Kidney (tissue), 14 donors: ENCODE data around the gene SPIB. TPM values are rescaled to one million over a fixed set of nuclear protein-coding genes. Genes with fewer than 3 reads are reported as not detected.

Experiments used
- DNase-seq, 5 donors: peaks; one replicate each; pipeline ENCODE4 v3.0.0-alpha.2; 2013 to 2020
- FAIRE-seq: peaks from 2 replicates; lab custom pipeline; 2012; peaks lifted over from hg19 to GRCh38; lab: Jason Lieb, UNC
- H3K27ac ChIP-seq, 2 donors: one replicate each; pipeline ENCODE4 v1.7.0; 2013; ENCODE audit warnings: low read depth in 2 of 2, low read length in 2 of 2, inconsistent platforms in 1 of 2
- H3K27me3 ChIP-seq: one replicate; pipeline ENCODE4 v1.7.1; 2013; ENCODE audit warnings: low read length, inconsistent platforms; ENCODE audit not compliant: control insufficient read depth, insufficient read depth
- H3K36me3 ChIP-seq, 3 donors: one replicate each; pipeline versions ENCODE4 v1.7.0 to v1.7.1; 2013; ENCODE audit warnings: low read length in 3 of 3, control low read depth in 1 of 3, inconsistent platforms in 1 of 3; ENCODE audit not compliant: insufficient read depth in 3 of 3, control insufficient read depth in 2 of 3
- H3K4me1 ChIP-seq, 3 donors: one replicate each; pipeline versions ENCODE4 v1.7.0 to v1.7.1; 2013; ENCODE audit warnings: low read length in 3 of 3, inconsistent platforms in 1 of 3, low read depth in 1 of 3; ENCODE audit not compliant: control insufficient read depth in 2 of 3, insufficient read depth in 2 of 3
- H3K4me3 ChIP-seq, 3 donors: one replicate each; pipeline versions ENCODE4 v1.7.0 to v1.8.1; 2013; ENCODE audit warnings: low read length in 3 of 3, control low read depth in 1 of 3, inconsistent platforms in 1 of 3
- H3K9ac ChIP-seq, 3 donors: one replicate each; pipeline versions ENCODE4 v1.7.0 to v1.7.1; 2013; ENCODE audit warnings: low read length in 3 of 3, control low read depth in 1 of 3, inconsistent platforms in 1 of 3
- H3K9me3 ChIP-seq, 3 donors: one replicate each; pipeline versions ENCODE4 v1.7.0 to v1.7.1; 2013; ENCODE audit warnings: low read length in 3 of 3, control low read depth in 1 of 3, inconsistent platforms in 1 of 3; ENCODE audit not compliant: control insufficient read depth in 2 of 3, insufficient read depth in 1 of 3
- CTCF ChIP-seq: IDR thresholded peaks from 3 replicates; pipeline ENCODE4 v1.5.1; 2012; ENCODE audit warnings: mild to moderate bottlenecking, moderate library complexity, borderline replicate concordance; ENCODE audit not compliant: insufficient read depth; ENCODE audit errors: extremely low read depth
- intact Hi-C: fragments of 100-400 bp; cut with DNase I; formaldehyde crosslinking; loops from one replicate; pipeline ENCODE4 v1.11.1; 2022
- polyA plus RNA-seq: library from polyadenylated mRNA; stranded (reverse); fragments of 350-450 nt; fragmentation: Illumina TruSeq; extraction: RNeasy Lipid Tissue Mini Kit (QIAGEN cat#74804); gene quantifications from one replicate; pipeline ENCODE4 v1.2.3, GENCODE V29; 2014; ENCODE audit warnings: low read depth, low replicate concordance; ENCODE audit not compliant: insufficient read depth
- total RNA-seq: library from RNA; stranded (reverse); fragmentation: NEBNext Ultra II Directional; extraction: Animal tissue kit (Norgen Biotek cat#: 25700); gene quantifications from one replicate; pipeline ENCODE4 v1.2.1, GENCODE V29; 2021
- donor health status: control.
- donor health status: control.
- donor health status: control.
- donor health status: control.
- donor health status: control.
- donor health status: DM: yes; HTN: yes; CAD: no.
- donor health status: Normal renal cell carcinoma (clear cell type).

SPIB gene
- total and polyA plus RNA-seq, 2 donors from 2014 or later: 1.1 TPM; not detected in 1

DNA sequence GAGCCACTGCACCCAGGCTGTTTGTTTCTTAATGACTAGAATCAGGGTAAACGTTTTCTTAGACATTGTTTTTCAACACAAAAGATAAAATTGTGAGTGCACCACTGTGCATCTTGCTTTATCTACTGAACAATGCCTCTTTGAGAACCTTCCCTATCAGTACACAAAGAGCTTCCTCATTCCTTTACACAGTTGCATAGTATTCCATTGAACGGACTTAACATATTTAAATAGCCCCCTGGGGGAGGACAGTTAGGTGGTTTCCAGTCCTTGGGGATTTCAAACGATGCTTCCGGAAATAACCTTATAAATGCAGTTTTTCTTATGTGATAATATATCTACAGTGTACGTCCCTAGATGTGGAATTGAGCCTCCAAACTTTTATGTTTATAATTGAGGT is 26.0 kb upstream of the SPIB start:
- intact Hi-C loops: no loop called here
- no peak for TF ChIP-seq CTCF
- Histone ChIP-seq H3K27ac (no peak overlapping the region), H3K4me1 (no peaks in the 10 kb centered on the region), H3K4me3 (no peak overlapping the region), H3K36me3 (no peaks in the 10 kb centered on the region), H3K9me3 (no peaks in the 10 kb centered on the region), H3K27me3 (no peaks in the 10 kb centered on the region), H3K9ac (no peak overlapping the region)
- no peak for DNase-seq
- FAIRE-seq: no peak

DNA sequence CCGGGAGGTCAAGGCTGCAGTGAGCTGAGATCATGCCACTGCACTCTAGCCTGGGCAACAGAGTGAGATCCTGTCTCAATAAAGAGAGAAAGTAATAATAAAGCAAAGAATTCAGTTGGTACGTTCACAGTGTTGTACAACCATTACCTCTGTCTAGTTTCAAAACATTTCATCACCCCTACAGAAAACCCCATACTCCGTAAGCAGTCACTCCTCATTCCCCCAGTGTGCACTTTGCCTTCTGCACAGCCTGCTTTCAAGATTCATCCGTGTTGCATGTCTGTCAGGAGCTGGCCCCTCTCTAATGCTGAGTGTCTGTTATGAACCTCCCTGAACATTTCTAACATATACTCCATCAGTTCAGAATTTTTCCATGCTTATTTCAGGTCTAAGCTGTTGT is 25.1 kb upstream of the SPIB start:
- Histone ChIP-seq H3K4me3 (no peak overlapping the region), H3K4me1 (no peaks in the 10 kb centered on the region), H3K36me3 (no peaks in the 10 kb centered on the region), H3K27me3 (no peaks in the 10 kb centered on the region), H3K9me3 (no peaks in the 10 kb centered on the region), H3K9ac (no peak overlapping the region), H3K27ac (no peak overlapping the region)
- FAIRE-seq: no peak
- intact Hi-C loops: no loop called here
- no peak for TF ChIP-seq CTCF
- DNase-seq: no peak

DNA sequence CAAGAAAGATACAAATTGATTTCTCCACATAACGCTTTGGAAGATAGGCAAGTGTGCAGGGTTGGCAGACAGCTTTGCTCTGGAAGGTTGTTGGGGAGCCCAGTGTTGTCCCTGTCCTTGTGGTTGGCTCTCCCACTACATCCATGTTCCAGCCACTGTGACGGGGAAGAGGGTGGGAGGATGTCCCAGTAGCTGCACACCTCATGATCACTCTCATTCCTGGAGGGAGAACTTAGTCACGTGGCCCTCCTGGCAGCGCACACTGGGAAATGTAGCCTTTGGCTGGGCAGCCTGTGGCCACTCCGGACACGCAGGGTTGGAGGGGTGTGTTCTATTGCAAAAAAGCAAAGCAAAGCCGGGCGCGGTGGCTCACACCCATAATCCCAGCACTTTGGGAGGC is 24.7 kb upstream of the SPIB start:
- DNase-seq (peak in 1 of 5 donors; percentile 39), FAIRE-seq (no peak)
- Histone ChIP-seq H3K27me3 (no peaks in the 10 kb centered on the region), H3K36me3 (no peaks in the 10 kb centered on the region), H3K9me3 (no peaks in the 10 kb centered on the region), H3K4me3 (no peak overlapping the region), H3K27ac (no peak overlapping the region), H3K9ac (no peak overlapping the region), H3K4me1 (no peaks in the 10 kb centered on the region)
- TF ChIP-seq CTCF: no peak
- intact Hi-C loops: no loop called here
